Breast epithelium (tissue), 3 donors: ENCODE data around the gene CIB2.
"Not testable (repeated sequence)": the region's sequence is repeated elsewhere in the genome, so short reads cannot be mapped to it uniquely, and the experiment has no call there.

ENCODE experiments used
- POLR2A ChIP-seq: fragments of 450-650 bp; IDR thresholded peaks from one replicate; pipeline ENCODE4 v1.6.1; 2016; ENCODE audit warnings: antibody characterized with exemption, mild to moderate bottlenecking, moderate library complexity
- POLR2AphosphoS5 ChIP-seq, 3 donors: sonication (generic); formaldehyde crosslinking; IDR thresholded peaks; one replicate each; pipeline ENCODE4 v1.6.1; 2017; ENCODE audit warnings: antibody characterized with exemption in 3 of 3
- TF ChIP-seq, protein P1 (sequence below), 3 donors: fragments of 450-650 bp; IDR thresholded peaks; one replicate each; pipeline ENCODE4 v1.5.1; 2016 to 2017; ENCODE audit warnings: antibody characterized with exemption in 3 of 3, mild to moderate bottlenecking in 3 of 3, moderate library complexity in 3 of 3

DNA sequence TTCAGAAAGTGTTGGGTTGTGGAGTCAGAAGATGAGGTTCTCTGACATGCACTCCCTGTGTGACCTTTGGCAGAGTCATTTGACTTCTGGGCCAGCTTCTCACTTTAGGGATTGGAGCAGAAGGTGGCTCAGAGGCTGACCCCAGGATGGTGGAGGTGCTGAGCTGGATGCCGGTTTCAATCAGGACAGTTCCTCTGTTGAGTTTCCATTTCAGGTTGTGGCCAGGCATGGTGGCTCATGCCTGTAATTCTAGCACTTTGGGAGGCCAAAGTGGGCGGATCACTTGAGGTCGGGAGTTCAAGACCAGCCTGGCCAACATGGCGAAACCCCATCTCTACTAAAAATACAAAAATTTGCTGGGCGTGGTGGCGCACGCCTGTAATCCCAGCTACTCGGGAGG is 19.8 kb upstream of the CIB2 start:
- TF ChIP-seq, protein P1, sequence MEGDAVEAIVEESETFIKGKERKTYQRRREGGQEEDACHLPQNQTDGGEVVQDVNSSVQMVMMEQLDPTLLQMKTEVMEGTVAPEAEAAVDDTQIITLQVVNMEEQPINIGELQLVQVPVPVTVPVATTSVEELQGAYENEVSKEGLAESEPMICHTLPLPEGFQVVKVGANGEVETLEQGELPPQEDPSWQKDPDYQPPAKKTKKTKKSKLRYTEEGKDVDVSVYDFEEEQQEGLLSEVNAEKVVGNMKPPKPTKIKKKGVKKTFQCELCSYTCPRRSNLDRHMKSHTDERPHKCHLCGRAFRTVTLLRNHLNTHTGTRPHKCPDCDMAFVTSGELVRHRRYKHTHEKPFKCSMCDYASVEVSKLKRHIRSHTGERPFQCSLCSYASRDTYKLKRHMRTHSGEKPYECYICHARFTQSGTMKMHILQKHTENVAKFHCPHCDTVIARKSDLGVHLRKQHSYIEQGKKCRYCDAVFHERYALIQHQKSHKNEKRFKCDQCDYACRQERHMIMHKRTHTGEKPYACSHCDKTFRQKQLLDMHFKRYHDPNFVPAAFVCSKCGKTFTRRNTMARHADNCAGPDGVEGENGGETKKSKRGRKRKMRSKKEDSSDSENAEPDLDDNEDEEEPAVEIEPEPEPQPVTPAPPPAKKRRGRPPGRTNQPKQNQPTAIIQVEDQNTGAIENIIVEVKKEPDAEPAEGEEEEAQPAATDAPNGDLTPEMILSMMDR (IDR thresholded peaks at IDR 0.05): not testable (repeated sequence)
- not testable (repeated sequence) for TF ChIP-seq POLR2AphosphoS5 (IDR thresholded peaks at IDR 0.05); POLR2A
